Measurements from ENCODE around the gene PLN.

The PLN gene

GRCh38 chr6:118529756-118530155 is 18.3 kb upstream of the PLN start:
- Histone ChIP-seq H3K36me3 (no peaks in the 10 kb centered on the region), H3K27me3 (no peaks in the 10 kb centered on the region), H3K4me1 (no peaks in the 10 kb centered on the region), H3K9me3 (no peaks in the 10 kb centered on the region), H3K4me3 (ENCODE audit: low read depth, low read length) (no peak overlapping the region)
- no peak for TF ChIP-seq CTCF (IDR thresholded peaks at IDR 0.05; ENCODE audit: low read depth, low read length)
- DNase-seq, result no peak

- TF ChIP-seq CTCF (IDR thresholded peaks at IDR 0.05; ENCODE audit: low read depth, low read length), result no peak
- Histone ChIP-seq H3K27me3 (no peaks in the 10 kb centered on the region), H3K4me1 (no peaks in the 10 kb centered on the region), H3K36me3 (no peaks in the 10 kb centered on the region), H3K4me3 (ENCODE audit: low read depth, low read length) (no peak overlapping the region), H3K9me3 (no peaks in the 10 kb centered on the region)
- no peak for DNase-seq
Measured at GRCh38 chr6:118530942-118531341, 17.2 kb upstream of the PLN start.

GRCh38 chr6:118535176-118535844 is 12.8 kb upstream of the PLN start:
- no peaks in the 10 kb centered on the region for H3K9me3 ChIP-seq
- TF ChIP-seq CTCF (IDR thresholded peaks at IDR 0.05; ENCODE audit: low read depth, low read length), result no peak
- H3K36me3 ChIP-seq, result no peaks in the 10 kb centered on the region

GRCh38 chr6:118536478-118536877 is 11.6 kb upstream of the PLN start:
- DNase-seq, result no peak
- Histone ChIP-seq H3K36me3 (no peaks in the 10 kb centered on the region), H3K27me3 (no peaks in the 10 kb centered on the region), H3K4me1 (no peaks in the 10 kb centered on the region), H3K4me3 (ENCODE audit: low read depth, low read length) (no peak overlapping the region), H3K9me3 (no peaks in the 10 kb centered on the region)
- TF ChIP-seq CTCF (IDR thresholded peaks at IDR 0.05; ENCODE audit: low read depth, low read length), result no peak

More at GRCh38 chr6:118535176-118535844, 12.8 kb upstream of the PLN start:
- Histone ChIP-seq H3K4me3 (ENCODE audit: low read depth, low read length) (no peak overlapping the region), H3K27me3 (no peaks in the 10 kb centered on the region), H3K4me1 (no peaks in the 10 kb centered on the region)
- DNase-seq, result no peak

GRCh38 chr6:118537574-118537973 is 10.5 kb upstream of the PLN start:
- no peaks in the 10 kb centered on the region for H3K36me3 ChIP-seq
- no peak overlapping the region for H3K4me3 ChIP-seq (ENCODE audit: low read depth, low read length)
- DNase-seq, result no peak
- H3K27me3 ChIP-seq, result no peaks in the 10 kb centered on the region
- no peak for TF ChIP-seq CTCF (IDR thresholded peaks at IDR 0.05; ENCODE audit: low read depth, low read length)
- H3K4me1 ChIP-seq, result no peaks in the 10 kb centered on the region
- no peaks in the 10 kb centered on the region for H3K9me3 ChIP-seq

- no peaks in the 10 kb centered on the region for H3K9me3 ChIP-seq
- H3K4me1 ChIP-seq, result no peaks in the 10 kb centered on the region
Measured at GRCh38 chr6:118542184-118542952, 5.7 kb upstream of the PLN start.

More at GRCh38 chr6:118542184-118542952, 5.7 kb upstream of the PLN start:
- Histone ChIP-seq H3K27me3 (no peaks in the 10 kb centered on the region), H3K4me3 (ENCODE audit: low read depth, low read length) (no peak overlapping the region), H3K36me3 (no peaks in the 10 kb centered on the region)
- no peak for DNase-seq
- TF ChIP-seq CTCF (IDR thresholded peaks at IDR 0.05; ENCODE audit: low read depth, low read length), result no peak
